Astrocyte (in vitro differentiated cells and primary cell): Measurements from ENCODE around the gene MCL1. TPM values are rescaled to one million over a fixed set of nuclear protein-coding genes. Genes with fewer than 3 reads are reported as not detected.

Experiments
- DNase-seq: peaks from one replicate; pipeline ENCODE4 v3.0.0-alpha.2; 2010; ENCODE audit warnings: low read depth
- FAIRE-seq: peaks from 2 replicates; lab custom pipeline; 2011; peaks lifted over from hg19 to GRCh38; lab: Jason Lieb, UNC
- H2AFZ ChIP-seq: 2 replicates; pipeline ENCODE4 v1.6.0; 2012; ENCODE audit warnings: low read depth, low read length, inconsistent platforms
- H3K27ac ChIP-seq: 2 replicates; pipeline ENCODE4 v1.5.1; 2011; ENCODE audit warnings: low read depth, low read length, inconsistent platforms
- H3K27me3 ChIP-seq: 2 replicates; pipeline ENCODE4 v1.6.0; 2011; ENCODE audit warnings: low read length, inconsistent platforms; ENCODE audit not compliant: insufficient read depth
- H3K36me3 ChIP-seq: 2 replicates; pipeline ENCODE4 v1.5.1; 2011; ENCODE audit warnings: low read length, inconsistent platforms; ENCODE audit not compliant: insufficient read depth
- H3K4me1 ChIP-seq: 2 replicates; pipeline ENCODE4 v1.5.1; 2011; ENCODE audit warnings: low read length, inconsistent platforms; ENCODE audit not compliant: insufficient read depth
- H3K4me2 ChIP-seq: 2 replicates; pipeline ENCODE4 v1.6.0; 2012; ENCODE audit warnings: low read length, inconsistent platforms
- H3K4me3 ChIP-seq: 2 replicates; pipeline ENCODE4 v1.5.1; 2011; ENCODE audit warnings: low read depth, mild to moderate bottlenecking, low read length, inconsistent platforms; ENCODE audit not compliant: insufficient read depth
- H3K79me2 ChIP-seq: 2 replicates; pipeline ENCODE4 v1.6.0; 2012; ENCODE audit warnings: mild to moderate bottlenecking, low read length, inconsistent platforms; ENCODE audit not compliant: insufficient read depth
- H3K9ac ChIP-seq: 2 replicates; pipeline ENCODE4 v1.6.0; 2012; ENCODE audit warnings: mild to moderate bottlenecking, low read length, inconsistent platforms
- H3K9me3 ChIP-seq: 2 replicates; pipeline ENCODE4 v1.5.1; 2012; ENCODE audit warnings: low read depth, mild to moderate bottlenecking, low read length, inconsistent platforms; ENCODE audit not compliant: insufficient read depth
- H4K20me1 ChIP-seq: 2 replicates; pipeline ENCODE4 v1.6.0; 2012; ENCODE audit warnings: low read length, inconsistent platforms; ENCODE audit not compliant: insufficient read depth
- H3K27ac Mint-ChIP-seq: one replicate; pipeline ENCODE4 v1.8.0; 2021; ENCODE audit warnings: mild to moderate bottlenecking, mixed read lengths; ENCODE audit not compliant: unreplicated experiment
- H3K27me3 Mint-ChIP-seq: one replicate; pipeline ENCODE4 v1.8.0; 2021; ENCODE audit warnings: low read depth, mixed read lengths; ENCODE audit not compliant: unreplicated experiment
- H3K36me3 Mint-ChIP-seq: one replicate; pipeline ENCODE4 v1.8.0; 2021; ENCODE audit warnings: low read depth, mixed read lengths; ENCODE audit not compliant: unreplicated experiment
- H3K4me1 Mint-ChIP-seq: one replicate; pipeline ENCODE4 v1.8.0; 2021; ENCODE audit warnings: low read depth, mixed read lengths; ENCODE audit not compliant: unreplicated experiment
- H3K4me3 Mint-ChIP-seq: one replicate; pipeline ENCODE4 v1.8.0; 2021; ENCODE audit warnings: mild to moderate bottlenecking, moderate library complexity, mixed read lengths; ENCODE audit not compliant: unreplicated experiment
- H3K9me3 Mint-ChIP-seq: one replicate; pipeline ENCODE4 v1.8.0; 2021; ENCODE audit warnings: mild to moderate bottlenecking, mixed read lengths; ENCODE audit not compliant: unreplicated experiment
- EZH2 ChIP-seq: IDR thresholded peaks from 2 replicates; pipeline ENCODE4 v1.6.1; 2012; ENCODE audit warnings: mild to moderate bottlenecking, low read length, inconsistent platforms; ENCODE audit not compliant: insufficient read depth
- total RNA-seq: library from RNA; stranded (reverse); gene quantifications from 2 replicates; pipeline ENCODE4 v1.2.1, GENCODE V29; 2021
- TF ChIP-seq, protein P1 (sequence below): IDR thresholded peaks from 2 replicates; pipeline ENCODE4 v1.5.1; 2011; ENCODE audit warnings: low read depth, mild to moderate bottlenecking, inconsistent platforms, low read length, moderate library complexity; ENCODE audit not compliant: insufficient read depth

The MCL1 gene
- total RNA-seq, 1 donor from 2014 or later, result 210 TPM

DNA sequence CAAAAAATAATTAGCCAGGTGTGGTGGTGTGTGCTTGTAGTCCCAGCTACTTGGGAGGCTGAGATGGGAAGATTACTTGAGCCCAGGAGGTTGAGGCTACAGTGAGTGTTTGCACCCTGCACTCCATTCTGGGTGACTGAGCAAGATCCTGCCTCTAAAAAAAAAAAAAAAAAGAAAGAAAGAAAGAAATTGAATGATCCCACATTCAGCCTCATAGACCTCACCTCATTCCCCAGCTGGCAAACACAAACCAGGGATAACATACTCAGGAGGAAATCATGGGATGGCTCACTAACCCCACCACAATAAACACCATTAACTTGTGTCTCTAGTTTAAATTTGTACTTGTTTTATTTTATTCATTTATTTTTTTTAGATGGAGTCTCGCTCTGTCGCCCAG lies 41.5 kb upstream of the MCL1 start:
- no peak for DNase-seq
- Histone ChIP-seq H3K36me3 (peaks cover 27% of the 10 kb centered on the region), H3K9me3 (no peaks in the 10 kb centered on the region), H4K20me1 (peaks cover 16% of the 10 kb centered on the region), H3K9ac (peak overlapping the region; percentile 25), H2AFZ (no peak overlapping the region), H3K4me1 (peaks cover 14% of the 10 kb centered on the region), H3K4me2 (no peak overlapping the region), H3K4me3 (no peak overlapping the region), H3K27me3 (no peaks in the 10 kb centered on the region), H3K79me2 (peaks cover 7% of the 10 kb centered on the region), H3K27ac (peak overlapping the region; percentile 4)
- H3K4me3 Mint-ChIP-seq, result no peak overlapping the region
- H3K4me1 Mint-ChIP-seq, result peaks cover 17% of the 10 kb centered on the region
- FAIRE-seq, result no peak
- no peaks in the 10 kb centered on the region for H3K27me3 Mint-ChIP-seq
- no peak overlapping the region for H3K27ac Mint-ChIP-seq
- TF ChIP-seq EZH2, result no peak
- TF ChIP-seq, protein P1, sequence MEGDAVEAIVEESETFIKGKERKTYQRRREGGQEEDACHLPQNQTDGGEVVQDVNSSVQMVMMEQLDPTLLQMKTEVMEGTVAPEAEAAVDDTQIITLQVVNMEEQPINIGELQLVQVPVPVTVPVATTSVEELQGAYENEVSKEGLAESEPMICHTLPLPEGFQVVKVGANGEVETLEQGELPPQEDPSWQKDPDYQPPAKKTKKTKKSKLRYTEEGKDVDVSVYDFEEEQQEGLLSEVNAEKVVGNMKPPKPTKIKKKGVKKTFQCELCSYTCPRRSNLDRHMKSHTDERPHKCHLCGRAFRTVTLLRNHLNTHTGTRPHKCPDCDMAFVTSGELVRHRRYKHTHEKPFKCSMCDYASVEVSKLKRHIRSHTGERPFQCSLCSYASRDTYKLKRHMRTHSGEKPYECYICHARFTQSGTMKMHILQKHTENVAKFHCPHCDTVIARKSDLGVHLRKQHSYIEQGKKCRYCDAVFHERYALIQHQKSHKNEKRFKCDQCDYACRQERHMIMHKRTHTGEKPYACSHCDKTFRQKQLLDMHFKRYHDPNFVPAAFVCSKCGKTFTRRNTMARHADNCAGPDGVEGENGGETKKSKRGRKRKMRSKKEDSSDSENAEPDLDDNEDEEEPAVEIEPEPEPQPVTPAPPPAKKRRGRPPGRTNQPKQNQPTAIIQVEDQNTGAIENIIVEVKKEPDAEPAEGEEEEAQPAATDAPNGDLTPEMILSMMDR, result no peak
- peaks cover 17% of the 10 kb centered on the region for H3K36me3 Mint-ChIP-seq
- no peaks in the 10 kb centered on the region for H3K9me3 Mint-ChIP-seq

GRCh38 chr1:150619576-150620509 lies 40.4 kb upstream of the MCL1 start:
- Histone ChIP-seq H3K79me2 (peaks cover 3% of the 10 kb centered on the region), H3K4me2 (peak overlapping the region; percentile 58), H3K4me3 (no peak overlapping the region), H3K36me3 (peaks cover 29% of the 10 kb centered on the region), H3K27me3 (no peaks in the 10 kb centered on the region), H3K27ac (peak overlapping the region; percentile 58), H3K4me1 (peaks cover 14% of the 10 kb centered on the region), H4K20me1 (peaks cover 12% of the 10 kb centered on the region), H3K9me3 (no peaks in the 10 kb centered on the region), H3K9ac (peak overlapping the region; percentile 25), H2AFZ (no peak overlapping the region)
- peaks cover 20% of the 10 kb centered on the region for H3K36me3 Mint-ChIP-seq
- H3K27me3 Mint-ChIP-seq, result no peaks in the 10 kb centered on the region
- no peak overlapping the region for H3K27ac Mint-ChIP-seq
- H3K4me3 Mint-ChIP-seq, result no peak overlapping the region
- H3K9me3 Mint-ChIP-seq, result no peaks in the 10 kb centered on the region
- TF ChIP-seq, protein P1, result peak; percentile 29
- TF ChIP-seq EZH2, result no peak
- DNase-seq (peak; percentile 67), FAIRE-seq (no peak)
- peaks cover 17% of the 10 kb centered on the region for H3K4me1 Mint-ChIP-seq
